ENCODE measurements around the gene SPTY2D1.

The SPTY2D1 gene

DNA sequence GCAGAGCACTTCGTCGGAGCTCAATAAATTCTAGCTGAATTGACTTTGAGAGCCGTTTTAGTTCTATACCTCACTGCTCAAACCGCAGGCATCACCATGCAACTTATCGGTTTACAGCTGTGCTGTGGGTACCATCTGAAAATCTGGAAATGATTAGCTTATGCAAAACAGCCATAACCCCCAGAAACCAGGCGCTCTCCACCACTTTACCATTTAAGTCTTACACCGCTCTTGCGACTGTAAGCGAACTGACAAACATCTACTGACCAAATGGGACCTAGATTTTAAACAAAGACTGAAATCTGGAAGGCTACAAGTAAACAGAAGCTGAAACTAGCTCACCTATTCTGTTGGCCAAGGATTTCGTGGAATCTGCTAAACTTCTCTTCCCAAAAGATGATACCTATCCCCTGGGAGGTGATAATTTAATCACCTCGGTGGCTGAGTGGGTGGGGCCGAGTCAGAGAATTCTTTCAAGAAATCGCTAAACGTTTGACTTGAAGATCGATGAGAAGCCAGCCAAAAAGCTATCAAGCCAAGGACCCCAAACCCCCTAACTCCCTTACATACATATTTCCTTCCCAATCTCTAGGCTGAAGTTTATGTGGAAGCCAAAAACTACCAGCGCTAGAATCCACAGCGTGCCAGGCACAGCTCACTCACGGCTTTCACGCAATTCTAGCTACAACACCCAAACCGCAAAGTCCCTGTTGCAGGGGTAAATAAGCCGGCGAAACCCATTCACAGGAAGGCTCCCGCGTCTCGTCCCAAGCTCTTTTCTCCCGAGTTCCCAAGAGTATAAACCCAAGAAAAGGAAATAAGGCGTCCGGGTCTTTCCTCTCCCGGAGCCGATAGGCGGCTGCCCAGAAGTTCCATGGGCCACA, 644 bp downstream of the SPTY2D1 start:
- H3K4me3 ChIP-seq (ENCODE audit: low read depth, low read length), result peak overlapping the region; percentile 98
- TF ChIP-seq, protein P1, sequence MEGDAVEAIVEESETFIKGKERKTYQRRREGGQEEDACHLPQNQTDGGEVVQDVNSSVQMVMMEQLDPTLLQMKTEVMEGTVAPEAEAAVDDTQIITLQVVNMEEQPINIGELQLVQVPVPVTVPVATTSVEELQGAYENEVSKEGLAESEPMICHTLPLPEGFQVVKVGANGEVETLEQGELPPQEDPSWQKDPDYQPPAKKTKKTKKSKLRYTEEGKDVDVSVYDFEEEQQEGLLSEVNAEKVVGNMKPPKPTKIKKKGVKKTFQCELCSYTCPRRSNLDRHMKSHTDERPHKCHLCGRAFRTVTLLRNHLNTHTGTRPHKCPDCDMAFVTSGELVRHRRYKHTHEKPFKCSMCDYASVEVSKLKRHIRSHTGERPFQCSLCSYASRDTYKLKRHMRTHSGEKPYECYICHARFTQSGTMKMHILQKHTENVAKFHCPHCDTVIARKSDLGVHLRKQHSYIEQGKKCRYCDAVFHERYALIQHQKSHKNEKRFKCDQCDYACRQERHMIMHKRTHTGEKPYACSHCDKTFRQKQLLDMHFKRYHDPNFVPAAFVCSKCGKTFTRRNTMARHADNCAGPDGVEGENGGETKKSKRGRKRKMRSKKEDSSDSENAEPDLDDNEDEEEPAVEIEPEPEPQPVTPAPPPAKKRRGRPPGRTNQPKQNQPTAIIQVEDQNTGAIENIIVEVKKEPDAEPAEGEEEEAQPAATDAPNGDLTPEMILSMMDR (IDR thresholded peaks at IDR 0.05; ENCODE audit: low read depth, low read length), result no peak

DNA sequence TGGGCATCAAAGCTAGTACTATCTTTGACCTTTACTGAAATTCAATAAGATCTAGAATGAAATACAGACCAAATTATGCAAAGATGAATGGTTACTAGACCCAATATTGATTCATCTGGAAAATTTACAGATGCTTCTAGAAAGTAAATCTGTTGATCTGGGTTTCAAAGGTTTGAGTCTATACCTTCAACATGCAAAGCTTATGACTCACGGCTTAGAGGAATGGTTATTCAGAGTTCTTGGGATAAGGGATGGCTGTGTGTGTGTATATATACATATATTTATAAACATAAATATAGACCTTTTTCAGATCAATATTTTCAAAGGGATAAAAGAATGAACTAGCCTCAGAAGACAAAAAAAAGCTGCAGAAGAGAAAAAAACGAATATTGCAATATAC, 1.3 kb downstream of the SPTY2D1 start:
- H3K4me3 ChIP-seq (ENCODE audit: low read depth, low read length), result peak overlapping the region; percentile 98
- TF ChIP-seq, protein P1 (IDR thresholded peaks at IDR 0.05; ENCODE audit: low read depth, low read length), result no peak

DNA sequence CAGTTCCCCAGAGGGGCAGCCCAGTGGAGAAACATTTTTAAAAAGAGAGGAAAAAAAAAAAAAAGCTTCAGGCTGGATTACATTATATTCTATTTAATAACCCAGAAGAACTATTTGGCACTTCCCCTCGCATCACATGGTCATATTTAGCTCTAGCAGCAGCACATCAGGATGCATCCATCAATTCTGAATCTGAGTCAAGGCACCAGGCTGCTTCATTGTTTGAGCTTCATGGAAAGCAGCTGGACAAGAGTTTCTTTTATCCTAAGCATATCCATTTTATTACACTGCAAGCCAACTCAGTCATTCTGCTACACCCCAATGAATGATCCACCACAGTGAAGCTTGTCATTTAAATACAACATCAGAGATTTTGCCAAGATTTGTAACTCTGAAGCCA, 10.0 kb downstream of the SPTY2D1 start:
- H3K4me3 ChIP-seq (ENCODE audit: low read depth, low read length), result no peak overlapping the region
- TF ChIP-seq, protein P1 (IDR thresholded peaks at IDR 0.05; ENCODE audit: low read depth, low read length), result no peak

DNA sequence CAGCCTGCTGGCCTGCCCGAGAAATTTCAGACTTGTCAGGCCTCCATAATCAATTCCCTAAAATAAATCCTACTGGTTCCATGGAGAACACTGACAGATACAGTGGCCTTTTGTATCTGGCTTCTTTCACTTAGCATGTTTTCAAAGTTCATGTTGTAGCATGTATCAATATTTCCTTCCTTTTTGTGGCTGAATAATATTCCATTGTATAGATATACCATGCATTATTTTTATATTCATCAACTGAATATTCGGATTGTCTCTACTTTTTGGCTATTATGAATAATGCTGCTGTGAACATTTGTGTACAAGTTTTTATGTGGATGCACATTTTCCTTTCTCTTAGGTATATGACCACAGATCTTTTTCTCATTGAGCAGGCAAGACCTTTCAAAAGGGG, 10.4 kb downstream of the SPTY2D1 start:
- H3K4me3 ChIP-seq (ENCODE audit: low read depth, low read length), result no peak overlapping the region
- TF ChIP-seq, protein P1 (IDR thresholded peaks at IDR 0.05; ENCODE audit: low read depth, low read length), result no peak

DNA sequence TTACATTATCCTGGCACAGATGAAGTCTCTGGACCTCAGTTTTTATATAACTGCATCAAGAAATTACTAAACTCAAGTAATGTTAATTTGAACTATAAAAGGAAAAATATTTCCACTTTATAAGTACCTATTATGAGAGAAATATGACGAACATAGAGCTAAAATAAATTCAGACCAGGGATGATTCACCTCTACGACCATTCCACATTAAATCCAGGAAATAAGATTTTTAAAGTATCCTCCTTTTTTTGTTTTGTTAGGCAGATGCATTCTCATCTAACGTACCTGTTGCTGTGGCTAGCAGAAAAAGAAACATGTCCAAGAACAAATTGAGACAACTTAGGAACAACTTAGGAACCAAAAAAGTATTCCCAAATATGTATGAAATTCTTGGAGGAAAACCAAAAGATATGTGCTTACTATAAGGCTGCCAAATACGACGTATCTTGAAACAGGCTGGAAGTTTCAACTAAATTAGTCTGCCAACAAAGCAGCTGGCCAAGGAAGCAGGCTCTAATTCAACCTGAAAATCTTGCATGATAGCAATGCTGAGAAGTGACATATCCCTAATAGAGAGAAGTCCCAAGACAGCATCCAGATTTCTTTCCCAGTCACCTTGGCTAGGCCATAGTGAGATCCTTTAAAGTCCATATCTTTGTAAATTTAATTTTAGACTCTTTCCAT, 15.7 kb downstream of the SPTY2D1 start:
- H3K4me3 ChIP-seq (ENCODE audit: low read depth, low read length), result no peak overlapping the region
- TF ChIP-seq, protein P1 (IDR thresholded peaks at IDR 0.05; ENCODE audit: low read depth, low read length), result no peak

DNA sequence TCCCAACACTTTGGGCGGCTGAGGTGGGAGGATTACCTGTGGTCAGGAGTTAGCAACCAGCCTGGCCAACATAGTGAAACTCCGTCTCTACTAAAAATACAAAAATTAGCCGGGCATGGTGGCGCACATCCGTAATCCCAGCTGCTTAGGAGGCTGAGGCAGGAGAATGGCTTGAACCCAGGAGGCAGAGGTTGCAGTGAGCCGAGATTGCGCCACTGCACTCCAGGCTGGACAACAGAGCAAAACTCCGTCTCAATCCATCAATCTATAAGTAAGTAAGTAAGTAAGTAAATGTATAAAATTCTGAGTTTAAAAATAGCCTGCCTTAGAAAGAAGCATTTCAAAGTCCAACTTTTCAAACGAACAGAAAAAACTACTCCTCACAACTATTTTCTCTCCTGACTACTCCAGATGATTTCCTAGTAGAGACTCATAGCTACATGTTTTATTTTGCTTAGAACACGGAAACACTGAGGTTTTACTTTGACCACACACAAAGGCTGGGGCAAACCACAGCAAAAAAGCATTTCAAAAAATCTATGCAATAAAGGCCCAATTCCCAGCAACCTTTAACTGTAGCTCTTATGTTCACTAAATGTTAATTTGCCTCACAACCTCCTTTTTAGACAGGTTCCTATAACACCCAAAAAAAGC, 16.3 kb downstream of the SPTY2D1 start:
- TF ChIP-seq, protein P1 (IDR thresholded peaks at IDR 0.05; ENCODE audit: low read depth, low read length), result no peak
- H3K4me3 ChIP-seq (ENCODE audit: low read depth, low read length), result no peak overlapping the region

All from WI38 (cell line).